HEK293T (cell line): ENCODE measurements around the gene RTP5.

ENCODE experiments used
- CTCF ChIA-PET: fragments of 350-600 bp; formaldehyde crosslinking; extraction: SDS; loops from one replicate; lab custom pipeline; 2021; ENCODE audit warnings: antibody characterized with exemption, inconsistent platforms; lab: Yijun Ruan, JAX
- POLR2A ChIA-PET: fragments of 350-600 bp; formaldehyde crosslinking; extraction: SDS; loops from one replicate; lab custom pipeline; 2020; ENCODE audit warnings: antibody characterized with exemption, inconsistent platforms; lab: Yijun Ruan, JAX
- DNase-seq: peaks from one replicate; pipeline ENCODE4 v3.0.0; 2012; ENCODE audit warnings: mixed read lengths; ENCODE audit errors: extremely low spot score
- ARNT ChIP-seq: fragments of 450-650 bp; IDR thresholded peaks from 2 replicates; pipeline ENCODE4 v1.6.1; 2017; ENCODE audit warnings: mild to moderate bottlenecking
- BHLHE40 ChIP-seq: fragments of 450-650 bp; IDR thresholded peaks from 2 replicates; pipeline ENCODE4 v1.6.1; 2016; ENCODE audit warnings: mild to moderate bottlenecking, moderate library complexity, borderline replicate concordance
- CTBP1 ChIP-seq: fragments of 450-650 bp; IDR thresholded peaks from 2 replicates; pipeline ENCODE4 v1.6.1; 2016; ENCODE audit warnings: borderline replicate concordance
- ELF4 ChIP-seq: fragments of 450-650 bp; IDR thresholded peaks from 2 replicates; pipeline ENCODE4 v1.6.1; 2017; ENCODE audit warnings: antibody characterized with exemption
- FOXA1 ChIP-seq: fragments of 450-650 bp; IDR thresholded peaks from 2 replicates; pipeline ENCODE4 v1.6.1; 2016; ENCODE audit warnings: mild to moderate bottlenecking
- FOXK2 ChIP-seq: fragments of 450-650 bp; IDR thresholded peaks from 2 replicates; pipeline ENCODE4 v1.6.1; 2016; ENCODE audit warnings: mild to moderate bottlenecking
- FOXM1 ChIP-seq: fragments of 450-650 bp; IDR thresholded peaks from 2 replicates; pipeline ENCODE4 v1.6.1; 2017; ENCODE audit warnings: mild to moderate bottlenecking, borderline replicate concordance
- HDGF ChIP-seq: fragments of 450-650 bp; IDR thresholded peaks from 2 replicates; pipeline ENCODE4 v1.6.1; 2017; ENCODE audit warnings: antibody characterized with exemption, borderline replicate concordance
- L3MBTL2 ChIP-seq: fragments of 450-650 bp; conservative IDR thresholded peaks from 2 replicates; pipeline ENCODE4 v1.6.1; 2016; ENCODE audit warnings: mild to moderate bottlenecking
- LEF1 ChIP-seq: fragments of 450-650 bp; IDR thresholded peaks from 2 replicates; pipeline ENCODE4 v1.6.1; 2017; ENCODE audit warnings: mild to moderate bottlenecking, borderline replicate concordance
- NFRKB ChIP-seq: fragments of 450-650 bp; IDR thresholded peaks from 2 replicates; pipeline ENCODE4 v1.6.1; 2016; ENCODE audit warnings: mild to moderate bottlenecking, moderate library complexity
- SUZ12 ChIP-seq: fragments of 450-650 bp; IDR thresholded peaks from 2 replicates; pipeline ENCODE4 v1.6.1; 2016; ENCODE audit warnings: mild to moderate bottlenecking
- TARDBP ChIP-seq: fragments of 450-650 bp; IDR thresholded peaks from 2 replicates; pipeline ENCODE4 v1.6.1; 2016
- ZNF384 ChIP-seq: fragments of 450-650 bp; IDR thresholded peaks from 2 replicates; pipeline ENCODE4 v1.6.1; 2016
- TF ChIP-seq, protein P1 (sequence below): fragments of 450-650 bp; IDR thresholded peaks from 2 replicates; pipeline ENCODE4 v1.6.1; 2016

The RTP5 gene

GRCh38 chr2:241895712-241896641 lies 26.4 kb downstream of the RTP5 start:
- DNase-seq, result peak; percentile 41
- TF ChIP-seq SUZ12, result no peak
- TF ChIP-seq, protein P1, sequence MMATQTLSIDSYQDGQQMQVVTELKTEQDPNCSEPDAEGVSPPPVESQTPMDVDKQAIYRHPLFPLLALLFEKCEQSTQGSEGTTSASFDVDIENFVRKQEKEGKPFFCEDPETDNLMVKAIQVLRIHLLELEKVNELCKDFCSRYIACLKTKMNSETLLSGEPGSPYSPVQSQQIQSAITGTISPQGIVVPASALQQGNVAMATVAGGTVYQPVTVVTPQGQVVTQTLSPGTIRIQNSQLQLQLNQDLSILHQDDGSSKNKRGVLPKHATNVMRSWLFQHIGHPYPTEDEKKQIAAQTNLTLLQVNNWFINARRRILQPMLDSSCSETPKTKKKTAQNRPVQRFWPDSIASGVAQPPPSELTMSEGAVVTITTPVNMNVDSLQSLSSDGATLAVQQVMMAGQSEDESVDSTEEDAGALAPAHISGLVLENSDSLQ, result peak; percentile 56; the same call in 1 of the 2 replicates
- CTCF ChIA-PET, result no interaction called here

GRCh38 chr2:241896746-241897201 lies 27.2 kb downstream of the RTP5 start:
- CTCF ChIA-PET, result no interaction called here
- DNase-seq, result no peak
- TF ChIP-seq CTBP1, result no peak
- TF ChIP-seq NFRKB, result no peak
- no peak for TF ChIP-seq ARNT
- TF ChIP-seq FOXA1, result no peak
- TF ChIP-seq FOXK2, result no peak
- no peak for TF ChIP-seq HDGF
- TF ChIP-seq FOXM1, result no peak
- POLR2A ChIA-PET, result no interaction called here

More at GRCh38 chr2:241895712-241896641, 26.4 kb downstream of the RTP5 start:
- POLR2A ChIA-PET, result no interaction called here

DNA sequence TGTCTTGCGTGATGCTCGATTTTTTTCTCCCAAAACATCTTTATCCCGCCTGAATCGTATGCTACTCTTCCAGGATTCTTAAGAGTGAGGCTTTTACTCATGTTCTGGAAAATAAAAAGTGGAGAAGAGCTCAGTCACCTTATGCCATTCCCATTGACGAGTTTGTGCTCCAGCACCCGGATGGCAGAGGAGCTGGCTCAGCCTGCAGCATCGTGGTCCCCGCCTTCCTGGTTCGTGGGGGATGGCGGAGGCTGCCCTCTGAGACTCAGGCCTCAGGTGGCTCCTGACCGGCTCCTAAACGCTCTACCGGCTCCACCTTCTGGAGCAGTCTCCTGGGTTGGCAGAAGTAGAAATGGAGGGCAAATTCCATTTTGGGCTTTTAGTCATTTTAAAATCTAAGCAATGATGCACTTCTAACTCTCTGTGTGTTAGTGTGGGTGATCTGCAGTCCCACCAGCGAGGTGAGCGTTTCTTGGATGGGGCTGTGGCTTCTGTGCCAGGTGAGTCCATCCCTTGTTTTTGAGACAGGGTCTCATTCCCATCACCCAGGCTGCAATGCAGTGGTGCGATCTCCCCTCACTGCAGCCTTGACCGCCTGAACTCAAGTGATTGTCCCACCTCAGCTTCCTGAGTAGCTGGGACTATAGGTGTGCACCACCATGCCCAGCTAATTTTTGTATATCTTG lies 27.8 kb downstream of the RTP5 start:
- ChIA-PET CTCF (no interaction called here), POLR2A (no interaction called here)

GRCh38 chr2:241898463-241899270 lies 29.1 kb downstream of the RTP5 start:
- CTCF ChIA-PET, result no interaction called here

More for the DNA sequence above, 27.8 kb downstream of the RTP5 start:
- TF ChIP-seq TARDBP, result no peak
- TF ChIP-seq ZNF384, result no peak
- no peak for TF ChIP-seq HDGF
- no peak for TF ChIP-seq L3MBTL2
- no peak for TF ChIP-seq NFRKB
- no peak for TF ChIP-seq ELF4
- TF ChIP-seq FOXM1, result no peak
- no peak for TF ChIP-seq ARNT
- TF ChIP-seq LEF1, result no peak
- TF ChIP-seq SUZ12, result no peak
- no peak for TF ChIP-seq FOXK2
- no peak for TF ChIP-seq BHLHE40
- DNase-seq, result no peak

DNA sequence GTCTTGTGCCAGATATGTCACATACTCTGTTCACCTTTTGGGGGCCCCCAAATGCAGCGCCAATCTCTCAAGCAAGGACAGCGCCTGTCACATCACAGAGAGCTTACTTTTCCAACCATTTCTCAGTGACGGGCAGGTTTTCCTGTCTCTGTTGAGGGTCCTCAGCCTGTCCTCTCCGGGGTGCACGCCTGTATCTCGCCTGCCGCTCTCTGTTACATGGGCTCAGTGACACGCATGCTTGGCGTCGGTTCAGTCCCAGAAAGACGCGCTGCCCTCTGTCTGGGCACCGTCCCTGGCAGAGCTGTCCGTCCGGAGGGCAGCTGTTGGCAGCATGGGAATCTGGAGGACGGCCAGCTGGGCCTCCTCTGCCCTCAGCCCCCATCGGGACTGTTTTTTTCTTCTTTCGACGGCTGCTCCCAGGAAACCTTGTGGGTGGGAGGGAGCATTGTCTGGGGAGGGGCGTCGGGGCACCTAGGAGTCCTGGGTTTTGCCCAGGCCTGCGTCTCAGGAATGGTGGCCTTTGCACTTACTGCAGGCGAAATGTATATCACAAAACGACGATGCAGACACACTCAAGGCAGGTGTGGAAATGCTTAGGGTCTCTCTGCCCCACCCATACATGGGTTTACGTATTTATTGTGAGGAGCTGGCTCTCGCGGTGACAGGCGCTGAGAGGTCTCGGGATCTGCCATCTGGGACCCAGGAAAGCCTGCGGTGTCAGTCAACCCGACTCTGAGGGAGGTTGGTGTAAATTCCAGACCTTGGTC lies 30.9 kb downstream of the RTP5 start:
- no peak for TF ChIP-seq LEF1
- TF ChIP-seq ELF4, result no peak
- TF ChIP-seq L3MBTL2, result no peak
- TF ChIP-seq, protein P1, result no peak
- no peak for TF ChIP-seq NFRKB
- TF ChIP-seq FOXK2, result no peak
- TF ChIP-seq FOXM1, result no peak
- no peak for TF ChIP-seq FOXA1
- TF ChIP-seq TARDBP, result no peak
- TF ChIP-seq SUZ12, result no peak
- no peak for TF ChIP-seq ARNT
- TF ChIP-seq ZNF384, result no peak
- DNase-seq, result no peak
- CTCF ChIA-PET, result no interaction called here
- POLR2A ChIA-PET, result no interaction called here

More at GRCh38 chr2:241898463-241899270, 29.1 kb downstream of the RTP5 start:
- POLR2A ChIA-PET, result no interaction called here
- DNase-seq, result no peak
- TF ChIP-seq TARDBP (no peak), FOXK2 (no peak), HDGF (no peak), L3MBTL2 (no peak)

GRCh38 chr2:241901018-241901380 lies 31.5 kb downstream of the RTP5 start:
- CTCF ChIA-PET, result no interaction called here
- no peak for DNase-seq
- TF ChIP-seq BHLHE40, result no peak
- no peak for TF ChIP-seq CTBP1
- no peak for TF ChIP-seq FOXM1
- TF ChIP-seq SUZ12, result no peak
- no peak for TF ChIP-seq ELF4
- no peak for TF ChIP-seq HDGF
- TF ChIP-seq FOXK2, result no peak
- TF ChIP-seq L3MBTL2, result no peak
- no peak for TF ChIP-seq TARDBP
- POLR2A ChIA-PET, result no interaction called here
